Gastroesophageal sphincter (tissue), 3 donors: ENCODE measurements around the gene DYNC1I2.

ENCODE experiments used
- EP300 ChIP-seq: sonication (generic); formaldehyde crosslinking; IDR thresholded peaks from one replicate; pipeline ENCODE4 v1.6.1; 2017; ENCODE audit warnings: antibody characterized with exemption, mild to moderate bottlenecking
- POLR2A ChIP-seq, 2 donors: fragments of 450-650 bp; IDR thresholded peaks; one replicate each; pipeline ENCODE4 v1.6.1; 2017; ENCODE audit warnings: antibody characterized with exemption in 2 of 2, mild to moderate bottlenecking in 2 of 2, moderate library complexity in 1 of 2
- POLR2AphosphoS5 ChIP-seq: sonication (generic); formaldehyde crosslinking; IDR thresholded peaks from one replicate; pipeline ENCODE4 v1.6.1; 2017; ENCODE audit warnings: antibody characterized with exemption
- TF ChIP-seq, protein P1 (sequence below), 4 experiments: fragments of 200-600 bp in 2 of 4; fragments of 450-650 bp in 2 of 4; sonication (generic) in 1 of 4; IDR thresholded peaks; one replicate each; pipeline ENCODE4 v1.5.1; 2017 to 2019; ENCODE audit warnings: antibody characterized with exemption in 4 of 4, mild to moderate bottlenecking in 2 of 4, moderate library complexity in 2 of 4

DNA sequence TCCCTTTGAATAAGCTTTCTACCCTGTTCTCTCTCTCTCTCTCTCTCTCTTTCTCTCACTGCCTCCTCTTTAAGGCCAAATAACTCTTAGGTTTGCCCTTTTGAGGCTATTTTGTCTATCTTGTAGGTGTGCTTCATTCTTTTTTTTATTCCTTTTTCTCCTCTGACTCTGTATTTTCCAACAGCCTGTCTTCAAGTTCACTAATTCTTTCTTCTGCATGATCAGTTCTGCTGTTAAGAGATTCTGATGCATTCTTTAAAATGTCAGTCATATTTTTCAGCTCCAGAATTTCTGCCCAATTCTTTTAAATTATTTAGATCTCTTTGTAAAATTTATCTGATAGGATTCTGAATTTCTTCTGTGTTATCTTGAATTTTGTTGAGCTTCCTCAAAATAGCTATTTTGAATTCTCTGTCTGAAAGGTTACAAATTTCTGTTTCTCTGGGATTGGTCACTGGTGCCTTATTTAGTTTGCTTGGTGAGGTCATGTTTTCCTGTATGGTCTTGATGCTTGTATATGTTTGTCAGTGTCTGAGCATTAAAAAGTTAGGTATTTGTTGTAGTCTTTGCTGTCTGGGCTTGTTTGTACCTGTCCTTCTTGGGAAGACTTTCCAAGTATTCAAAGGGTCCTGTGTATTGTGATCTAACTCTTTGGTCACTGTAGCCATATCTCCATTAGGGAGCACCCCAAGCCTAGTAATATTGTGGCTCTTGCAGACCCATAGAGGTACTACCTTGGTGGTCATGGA lies 35.4 kb upstream of the DYNC1I2 start:
- TF ChIP-seq POLR2A (IDR thresholded peaks at IDR 0.05) = no peak
- TF ChIP-seq, protein P1, sequence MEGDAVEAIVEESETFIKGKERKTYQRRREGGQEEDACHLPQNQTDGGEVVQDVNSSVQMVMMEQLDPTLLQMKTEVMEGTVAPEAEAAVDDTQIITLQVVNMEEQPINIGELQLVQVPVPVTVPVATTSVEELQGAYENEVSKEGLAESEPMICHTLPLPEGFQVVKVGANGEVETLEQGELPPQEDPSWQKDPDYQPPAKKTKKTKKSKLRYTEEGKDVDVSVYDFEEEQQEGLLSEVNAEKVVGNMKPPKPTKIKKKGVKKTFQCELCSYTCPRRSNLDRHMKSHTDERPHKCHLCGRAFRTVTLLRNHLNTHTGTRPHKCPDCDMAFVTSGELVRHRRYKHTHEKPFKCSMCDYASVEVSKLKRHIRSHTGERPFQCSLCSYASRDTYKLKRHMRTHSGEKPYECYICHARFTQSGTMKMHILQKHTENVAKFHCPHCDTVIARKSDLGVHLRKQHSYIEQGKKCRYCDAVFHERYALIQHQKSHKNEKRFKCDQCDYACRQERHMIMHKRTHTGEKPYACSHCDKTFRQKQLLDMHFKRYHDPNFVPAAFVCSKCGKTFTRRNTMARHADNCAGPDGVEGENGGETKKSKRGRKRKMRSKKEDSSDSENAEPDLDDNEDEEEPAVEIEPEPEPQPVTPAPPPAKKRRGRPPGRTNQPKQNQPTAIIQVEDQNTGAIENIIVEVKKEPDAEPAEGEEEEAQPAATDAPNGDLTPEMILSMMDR (IDR thresholded peaks at IDR 0.05) = no peak
- TF ChIP-seq EP300 = no peak
- TF ChIP-seq POLR2AphosphoS5 = no peak
